ENCODE data around the gene MYO6. TPM values are rescaled to one million over a fixed set of nuclear protein-coding genes. Genes with fewer than 3 reads are reported as not detected.

The MYO6 gene
- total and polyA plus RNA-seq, 2 of the 4 experiments (the other 2 are of a cell fraction): 6.1 to 6.8 TPM

GRCh38 chr6:75892384-75892783 lies 143.3 kb downstream of the MYO6 start:
- Histone ChIP-seq H2BK20ac (ENCODE audit: low read depth, low read length) (no peak overlapping the region), H3K4ac (ENCODE audit: low read depth, low read length) (no peak overlapping the region), H4K91ac (ENCODE audit: insufficient read depth, low read depth, low read length) (no peak overlapping the region), H3K56ac (ENCODE audit: extremely low read depth, insufficient read depth, low read length) (no peak overlapping the region), H4K8ac (ENCODE audit: low read depth in 2 of 2, low read length in 2 of 2) (no peak overlapping the region), H3K9ac (ENCODE audit: low read depth, low read length) (no peak overlapping the region), H3K36me3 (ENCODE audit: control insufficient read depth, insufficient read depth, low read length) (peaks cover 3% of the 10 kb centered on the region; the same call in 1 of the 2 replicates), H3K9me1 (ENCODE audit: insufficient read depth, low read length) (no peaks in the 10 kb centered on the region), H3K18ac (ENCODE audit: low read depth, low read length) (no peak overlapping the region), H3K79me1 (ENCODE audit: low read depth in 1 of 2, low read length in 2 of 2) (no peaks in the 10 kb centered on the region), H2BK5ac (ENCODE audit: low read depth, low read length, poor library complexity, severe bottlenecking) (no peak overlapping the region), H2BK15ac (ENCODE audit: low read depth, low read length) (no peak overlapping the region), H4K5ac (ENCODE audit: low read depth, low read length) (no peak overlapping the region), H3K4me1 (ENCODE audit: control insufficient read depth, insufficient read depth, low read length) (no peaks in the 10 kb centered on the region), H2BK120ac (ENCODE audit: low read depth, low read length) (no peak overlapping the region), H3K23ac (ENCODE audit: low read depth, low read length) (no peak overlapping the region), H2AFZ (replicated peaks; ENCODE audit: low read length, poor library complexity) (no peak overlapping the region), H3K9me3 (ENCODE audit: control insufficient read depth, insufficient read depth, low read length) (no peaks in the 10 kb centered on the region), H3K27me3 (ENCODE audit: control insufficient read depth, insufficient read depth, low read length) (no peaks in the 10 kb centered on the region), H3K27ac (ENCODE audit: insufficient read depth, low read length) (no peak overlapping the region; the same call in 1 of the 2 replicates), H2AK5ac (ENCODE audit: low read depth, low read length) (no peak overlapping the region), H2AK9ac (replicated peaks; ENCODE audit: low read depth, low read length, poor library complexity) (no peak overlapping the region), H3K4me2 (ENCODE audit: low read depth, low read length) (no peak overlapping the region), H4K20me1 (ENCODE audit: insufficient read depth, low read length) (no peaks in the 10 kb centered on the region), H3K4me3 (ENCODE audit: insufficient read depth, low read depth, low read length) (no peak overlapping the region), H3K14ac (replicated peaks; ENCODE audit: low read depth, low read length) (no peak overlapping the region)
- BruUV-seq (replicated peaks): no TSS peak
- in situ Hi-C loops (cut with MboI; ENCODE audit: low sequenced_read_pairs): no loop called here
- POLR2A ChIA-PET (ENCODE audit: unreplicated experiment): no interaction called here
- dilution Hi-C loops (cut with HindIII; ENCODE audit: low sequenced_read_pairs, unreplicated experiment): no loop called here
- TF ChIP-seq RFX5 (IDR thresholded peaks at IDR 0.05; ENCODE audit: low read depth, low read length): no peak
- TF ChIP-seq POLR2A (IDR thresholded peaks at IDR 0.05; ENCODE audit: low read depth, low read length): no peak
- TF ChIP-seq CEBPB (IDR thresholded peaks at IDR 0.05; ENCODE audit: low read depth, low read length): no peak
- TF ChIP-seq ELK1 (IDR thresholded peaks at IDR 0.05; ENCODE audit: borderline replicate concordance, low read depth, low read length): no peak
- no peak for TF ChIP-seq BHLHE40 (IDR thresholded peaks at IDR 0.05; ENCODE audit: low read depth, low read length)
- no peak for TF ChIP-seq RAD21 (IDR thresholded peaks at IDR 0.05; ENCODE audit: low read length)
- no peak for TF ChIP-seq USF2 (IDR thresholded peaks at IDR 0.05; ENCODE audit: low read depth, low read length)
- TF ChIP-seq MAFK (IDR thresholded peaks at IDR 0.05; ENCODE audit: low read depth, low read length): no peak
- TF ChIP-seq NFE2L2 (IDR thresholded peaks at IDR 0.05; ENCODE audit: low read depth, low read length): no peak
- TF ChIP-seq CHD1 (IDR thresholded peaks at IDR 0.05; ENCODE audit: low read depth, low read length): no peak
- TF ChIP-seq MAZ (IDR thresholded peaks at IDR 0.05; ENCODE audit: borderline replicate concordance, low read depth, low read length): no peak
- no peak for TF ChIP-seq FOS (IDR thresholded peaks at IDR 0.05; ENCODE audit: low read depth, low read length)
- no peak for TF ChIP-seq CTCF (conservative IDR thresholded peaks at IDR 0.05; ENCODE audit: low read depth, low read length)
- no peak for TF ChIP-seq SMC3 (IDR thresholded peaks at IDR 0.05; ENCODE audit: low read depth, low read length)
- no peak for TF ChIP-seq RCOR1 (IDR thresholded peaks at IDR 0.05; ENCODE audit: insufficient replicate concordance, low read length)
- no peak for TF ChIP-seq MXI1 (IDR thresholded peaks at IDR 0.05; ENCODE audit: borderline replicate concordance, low read depth, low read length)
- DNase-seq (no peak), ATAC-seq (ENCODE audit: low read depth) (no peak)
- intact Hi-C loops (cut with micrococcal nuclease): loop anchor here (2.0 to 5.0 kb wide), 2 partner anchors 42 to 790 kb away; no protein-coding TSS in a partner anchor
- CTCF ChIA-PET: no interaction called here
- WGBS, 2 experiments (ENCODE audit: extremely low coverage in 2 of 2, insufficient read length in 1 of 2): 60% methylated on average over 1 of the region's 8 CpGs; no CpG with 5 or more reads in 1 of the 2 experiments

All from IMR-90 (cell line).